NT2/D1 (cell line): ENCODE data around the gene CDC37L1.

Experiments
- DNase-seq: peaks from one replicate; pipeline ENCODE4 v3.0.0-alpha.2; 2011; ENCODE audit warnings: low read depth, low spot score
- H3K27me3 ChIP-seq: 2 replicates; pipeline ENCODE4 v1.6.0; 2011; ENCODE audit warnings: mild to moderate bottlenecking; ENCODE audit not compliant: insufficient read length, insufficient read depth
- H3K36me3 ChIP-seq: 2 replicates; pipeline ENCODE4 v1.6.1; 2011; ENCODE audit warnings: mild to moderate bottlenecking, low read length, mixed read lengths; ENCODE audit not compliant: insufficient read depth, insufficient read length
- H3K4me1 ChIP-seq: 2 replicates; pipeline ENCODE4 v1.5.1; 2011; ENCODE audit not compliant: insufficient read depth, insufficient read length
- H3K4me3 ChIP-seq: 2 replicates; pipeline ENCODE4 v1.5.1; 2011; ENCODE audit warnings: low read depth; ENCODE audit not compliant: insufficient read length
- H3K9ac ChIP-seq: 2 replicates; pipeline ENCODE4 v1.6.0; 2011; ENCODE audit warnings: low read depth; ENCODE audit not compliant: insufficient read length
- H3K9me3 ChIP-seq: 2 replicates; pipeline ENCODE4 v1.5.1; 2011; ENCODE audit warnings: mild to moderate bottlenecking, low read length; ENCODE audit not compliant: insufficient read depth
- SUZ12 ChIP-seq: IDR thresholded peaks from 2 replicates; pipeline ENCODE4 v1.6.1; 2011; ENCODE audit not compliant: insufficient read length, insufficient read depth; ENCODE audit errors: extremely low read depth
- YY1 ChIP-seq: IDR thresholded peaks from 2 replicates; pipeline ENCODE4 v1.6.1; 2011; ENCODE audit not compliant: insufficient read length, insufficient read depth
- ZNF274 ChIP-seq: IDR thresholded peaks from 2 replicates; pipeline ENCODE4 v1.6.1; 2011; ENCODE audit warnings: mild to moderate bottlenecking, low read depth, low read length

The CDC37L1 gene

GRCh38 chr9:4684820-4685219 lies 5.5 kb downstream of the CDC37L1 start:
- Histone ChIP-seq H3K9ac (no peak overlapping the region), H3K9me3 (no peaks in the 10 kb centered on the region), H3K4me3 (no peak overlapping the region), H3K27me3 (no peaks in the 10 kb centered on the region), H3K36me3 (peaks cover 30% of the 10 kb centered on the region), H3K4me1 (no peaks in the 10 kb centered on the region)
- TF ChIP-seq ZNF274 (no peak), YY1 (no peak), SUZ12 (no peak)
- DNase-seq, result no peak

- no peak for DNase-seq
- Histone ChIP-seq H3K9me3 (no peaks in the 10 kb centered on the region), H3K4me1 (no peaks in the 10 kb centered on the region), H3K27me3 (no peaks in the 10 kb centered on the region), H3K4me3 (no peak overlapping the region), H3K36me3 (peaks cover 41% of the 10 kb centered on the region), H3K9ac (no peak overlapping the region)
- TF ChIP-seq SUZ12 (no peak), YY1 (no peak), ZNF274 (no peak)
These were observed 6.7 kb downstream of the CDC37L1 start for GRCh38 chr9:4686112-4686511.

- H3K9ac ChIP-seq, result no peak overlapping the region
- no peaks in the 10 kb centered on the region for H3K4me1 ChIP-seq
- TF ChIP-seq ZNF274, result no peak
- no peak for TF ChIP-seq YY1
- TF ChIP-seq SUZ12, result no peak
- H3K36me3 ChIP-seq, result peaks cover 45% of the 10 kb centered on the region
- DNase-seq, result no peak
- H3K4me3 ChIP-seq, result no peak overlapping the region
- H3K27me3 ChIP-seq, result no peaks in the 10 kb centered on the region
- H3K9me3 ChIP-seq, result no peaks in the 10 kb centered on the region
These were observed 7.2 kb downstream of the CDC37L1 start for GRCh38 chr9:4686584-4686983.

GRCh38 chr9:4689021-4689420 lies 9.7 kb downstream of the CDC37L1 start:
- Histone ChIP-seq H3K36me3 (peaks cover 45% of the 10 kb centered on the region), H3K9ac (no peak overlapping the region), H3K27me3 (no peaks in the 10 kb centered on the region), H3K4me3 (no peak overlapping the region), H3K9me3 (no peaks in the 10 kb centered on the region), H3K4me1 (no peaks in the 10 kb centered on the region)
- no peak for DNase-seq
- TF ChIP-seq YY1 (no peak), SUZ12 (no peak), ZNF274 (no peak)

- DNase-seq, result no peak
- TF ChIP-seq ZNF274 (no peak), SUZ12 (no peak), YY1 (no peak)
- Histone ChIP-seq H3K4me3 (no peak overlapping the region), H3K36me3 (peaks cover 50% of the 10 kb centered on the region), H3K9me3 (no peaks in the 10 kb centered on the region), H3K27me3 (no peaks in the 10 kb centered on the region), H3K9ac (no peak overlapping the region), H3K4me1 (no peaks in the 10 kb centered on the region)
These were observed 10.3 kb downstream of the CDC37L1 start for GRCh38 chr9:4689687-4690104.

- TF ChIP-seq SUZ12 (no peak), YY1 (no peak), ZNF274 (no peak)
- Histone ChIP-seq H3K9me3 (no peaks in the 10 kb centered on the region), H3K36me3 (peaks cover 48% of the 10 kb centered on the region), H3K4me1 (no peaks in the 10 kb centered on the region), H3K9ac (no peak overlapping the region), H3K27me3 (no peaks in the 10 kb centered on the region), H3K4me3 (no peak overlapping the region)
- no peak for DNase-seq
These were observed 10.8 kb downstream of the CDC37L1 start for GRCh38 chr9:4690144-4690543.

- peaks cover 36% of the 10 kb centered on the region for H3K36me3 ChIP-seq
- no peak overlapping the region for H3K4me3 ChIP-seq
- no peaks in the 10 kb centered on the region for H3K9me3 ChIP-seq
- H3K9ac ChIP-seq, result no peak overlapping the region
- no peaks in the 10 kb centered on the region for H3K27me3 ChIP-seq
- H3K4me1 ChIP-seq, result no peaks in the 10 kb centered on the region
- DNase-seq, result no peak
- no peak for TF ChIP-seq SUZ12
- no peak for TF ChIP-seq YY1
- TF ChIP-seq ZNF274, result no peak
These were observed 12.4 kb downstream of the CDC37L1 start for GRCh38 chr9:4691795-4692194.
